ENCODE results near the gene CBR3. TPM values are rescaled to one million over a fixed set of nuclear protein-coding genes. Genes with fewer than 3 reads are reported as not detected.

CBR3 gene
- total and polyA plus RNA-seq, 2 donors (not counting 3 experiments of a cell fraction or from before 2014, with no cell fraction given): 9.7 to 13.3 TPM

DNA sequence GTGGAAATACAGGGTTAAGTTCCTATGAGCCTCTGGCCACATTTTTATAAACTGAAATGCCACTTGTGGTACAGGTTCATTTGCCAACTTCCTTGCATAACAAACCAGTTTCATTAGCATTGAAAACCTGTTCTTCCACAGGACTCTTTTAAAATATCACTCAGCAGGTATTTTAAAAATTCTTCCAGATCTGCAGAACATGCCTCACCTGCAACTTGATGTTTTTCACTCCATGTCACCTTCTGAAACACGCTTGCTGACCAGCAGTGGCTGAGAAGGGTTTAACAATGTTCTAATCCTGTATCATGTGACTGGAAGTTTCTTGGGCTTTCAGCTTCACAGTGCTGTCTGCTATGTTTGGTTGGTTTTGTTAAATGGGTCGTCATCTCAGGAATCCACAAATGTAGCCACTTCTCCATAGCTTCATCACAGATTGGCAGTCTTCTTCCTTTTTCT lies 17.6 kb upstream of the CBR3 start:
- no TSS peak for BruUV-seq (replicated peaks)
- H2AFZ ChIP-seq (ENCODE audit: low read depth, low read length): no peak overlapping the region
- POLR2A ChIA-PET: no interaction called here
- no peaks in the 10 kb centered on the region for H3K79me2 ChIP-seq (ENCODE audit: control insufficient read depth, insufficient read depth, low read length)
- DNase-seq (ENCODE audit: low read depth, low spot score): no peak
- H4K20me1 ChIP-seq (replicated peaks; ENCODE audit: control insufficient read depth, extremely low read depth, insufficient read depth, low read length): no peaks in the 10 kb centered on the region
- CTCF ChIA-PET: no interaction called here
- no peak overlapping the region for H3K9ac ChIP-seq (replicated peaks; ENCODE audit: extremely low read depth, insufficient read depth, low read length)
- H3K4me2 ChIP-seq (ENCODE audit: insufficient read depth, low read length): no peak overlapping the region
- peaks cover 0 to 4% of the 10 kb centered on the region in 2 experiments for H3K27me3 ChIP-seq (ENCODE audit: control insufficient read depth in 2 of 2, insufficient read depth in 2 of 2, low read length in 2 of 2)
- intact Hi-C loops (cut with micrococcal nuclease): no loop called here
- no peak for FAIRE-seq
- H3K4me3 ChIP-seq (replicated peaks in 1 of 3; ENCODE audit: insufficient read depth in 1 of 3, low read depth in 1 of 3, low read length in 3 of 3): no peak overlapping the region
- no peaks in the 10 kb centered on the region for H3K36me3 ChIP-seq (ENCODE audit: control insufficient read depth in 2 of 2, extremely low read depth in 1 of 2, insufficient read depth in 2 of 2, low read length in 2 of 2)
- H3K4me1 ChIP-seq (ENCODE audit: control insufficient read depth, extremely low read depth, insufficient read depth, low read length): no peaks in the 10 kb centered on the region
- no peak overlapping the region for H3K27ac ChIP-seq (ENCODE audit: insufficient read depth, low read depth, low read length)
- dilution Hi-C loops (cut with MboI; ENCODE audit: extremely low pct_ligation_motif_present, low sequenced_read_pairs): no loop called here
- no peaks in the 10 kb centered on the region for H3K9me3 ChIP-seq (replicated peaks; ENCODE audit: control insufficient read depth, insufficient read depth, low read length)
- TF ChIP-seq, protein P1, sequence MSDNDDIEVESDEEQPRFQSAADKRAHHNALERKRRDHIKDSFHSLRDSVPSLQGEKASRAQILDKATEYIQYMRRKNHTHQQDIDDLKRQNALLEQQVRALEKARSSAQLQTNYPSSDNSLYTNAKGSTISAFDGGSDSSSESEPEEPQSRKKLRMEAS (IDR thresholded peaks at IDR 0.05; ENCODE audit: insufficient read depth, insufficient read length): no peak
- TF ChIP-seq POLR2AphosphoS5 (IDR thresholded peaks at IDR 0.05; ENCODE audit: insufficient read depth, low read depth, low read length) (no peak), EZH2 (IDR thresholded peaks at IDR 0.05; ENCODE audit: borderline replicate concordance, low read depth, low read length, severe bottlenecking) (no peak), FOS (IDR thresholded peaks at IDR 0.05; ENCODE audit: borderline replicate concordance, insufficient read depth, low read length) (no peak), JUN (IDR thresholded peaks at IDR 0.05; ENCODE audit: borderline replicate concordance, insufficient read depth, insufficient read length, low read depth) (no peak), MYC (IDR thresholded peaks at IDR 0.05; ENCODE audit: low read depth, low read length) (no peak), GATA2 (IDR thresholded peaks at IDR 0.05; ENCODE audit: insufficient read depth, insufficient read length, low read depth, low read length) (no peak), POLR2A (IDR thresholded peaks at IDR 0.05; ENCODE audit: low read depth, low read length) (no peak)
- TF ChIP-seq, protein P2, sequence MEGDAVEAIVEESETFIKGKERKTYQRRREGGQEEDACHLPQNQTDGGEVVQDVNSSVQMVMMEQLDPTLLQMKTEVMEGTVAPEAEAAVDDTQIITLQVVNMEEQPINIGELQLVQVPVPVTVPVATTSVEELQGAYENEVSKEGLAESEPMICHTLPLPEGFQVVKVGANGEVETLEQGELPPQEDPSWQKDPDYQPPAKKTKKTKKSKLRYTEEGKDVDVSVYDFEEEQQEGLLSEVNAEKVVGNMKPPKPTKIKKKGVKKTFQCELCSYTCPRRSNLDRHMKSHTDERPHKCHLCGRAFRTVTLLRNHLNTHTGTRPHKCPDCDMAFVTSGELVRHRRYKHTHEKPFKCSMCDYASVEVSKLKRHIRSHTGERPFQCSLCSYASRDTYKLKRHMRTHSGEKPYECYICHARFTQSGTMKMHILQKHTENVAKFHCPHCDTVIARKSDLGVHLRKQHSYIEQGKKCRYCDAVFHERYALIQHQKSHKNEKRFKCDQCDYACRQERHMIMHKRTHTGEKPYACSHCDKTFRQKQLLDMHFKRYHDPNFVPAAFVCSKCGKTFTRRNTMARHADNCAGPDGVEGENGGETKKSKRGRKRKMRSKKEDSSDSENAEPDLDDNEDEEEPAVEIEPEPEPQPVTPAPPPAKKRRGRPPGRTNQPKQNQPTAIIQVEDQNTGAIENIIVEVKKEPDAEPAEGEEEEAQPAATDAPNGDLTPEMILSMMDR (IDR thresholded peaks at IDR 0.05; ENCODE audit: extremely low read depth in 1 of 2, insufficient read depth in 1 of 2, low read depth in 1 of 2, low read length in 2 of 2): no peak
- no peaks in the 10 kb centered on the region for H3K9me1 ChIP-seq (replicated peaks; ENCODE audit: control insufficient read depth, extremely low read depth, insufficient read depth, low read length)

Measured in endothelial cell of umbilical vein (primary cell).